Fibroblast of villous mesenchyme (primary cell): ENCODE data around the gene CAMK1D. TPM values are rescaled to one million over a fixed set of nuclear protein-coding genes. Genes with fewer than 3 reads are reported as not detected.

Source experiments
- DNase-seq: peaks from one replicate; pipeline ENCODE4 v3.0.0-alpha.2; 2010; ENCODE audit warnings: low read depth
- H3K4me3 ChIP-seq: 2 replicates; pipeline ENCODE4 v1.5.1; 2011; ENCODE audit warnings: low read depth, mild to moderate bottlenecking, low read length
- CTCF ChIP-seq: IDR thresholded peaks from 2 replicates; pipeline ENCODE4 v1.5.1; 2012; ENCODE audit warnings: low read depth, mild to moderate bottlenecking, low read length; ENCODE audit not compliant: insufficient read depth
- total RNA-seq: library from RNA; depleted of rRNA; stranded (reverse); fragments of >200 nt; gene quantifications from 2 replicates; pipeline ENCODE4 v1.2.3, GENCODE V29; 2012

CAMK1D gene
- total RNA-seq, 1 donor, result 1.3 TPM

- TF ChIP-seq CTCF, result no peak
- DNase-seq, result no peak
- H3K4me3 ChIP-seq, result no peak overlapping the region
These were observed 289.4 kb downstream of the CAMK1D start for GRCh38 chr10:12638781-12639180.

DNA sequence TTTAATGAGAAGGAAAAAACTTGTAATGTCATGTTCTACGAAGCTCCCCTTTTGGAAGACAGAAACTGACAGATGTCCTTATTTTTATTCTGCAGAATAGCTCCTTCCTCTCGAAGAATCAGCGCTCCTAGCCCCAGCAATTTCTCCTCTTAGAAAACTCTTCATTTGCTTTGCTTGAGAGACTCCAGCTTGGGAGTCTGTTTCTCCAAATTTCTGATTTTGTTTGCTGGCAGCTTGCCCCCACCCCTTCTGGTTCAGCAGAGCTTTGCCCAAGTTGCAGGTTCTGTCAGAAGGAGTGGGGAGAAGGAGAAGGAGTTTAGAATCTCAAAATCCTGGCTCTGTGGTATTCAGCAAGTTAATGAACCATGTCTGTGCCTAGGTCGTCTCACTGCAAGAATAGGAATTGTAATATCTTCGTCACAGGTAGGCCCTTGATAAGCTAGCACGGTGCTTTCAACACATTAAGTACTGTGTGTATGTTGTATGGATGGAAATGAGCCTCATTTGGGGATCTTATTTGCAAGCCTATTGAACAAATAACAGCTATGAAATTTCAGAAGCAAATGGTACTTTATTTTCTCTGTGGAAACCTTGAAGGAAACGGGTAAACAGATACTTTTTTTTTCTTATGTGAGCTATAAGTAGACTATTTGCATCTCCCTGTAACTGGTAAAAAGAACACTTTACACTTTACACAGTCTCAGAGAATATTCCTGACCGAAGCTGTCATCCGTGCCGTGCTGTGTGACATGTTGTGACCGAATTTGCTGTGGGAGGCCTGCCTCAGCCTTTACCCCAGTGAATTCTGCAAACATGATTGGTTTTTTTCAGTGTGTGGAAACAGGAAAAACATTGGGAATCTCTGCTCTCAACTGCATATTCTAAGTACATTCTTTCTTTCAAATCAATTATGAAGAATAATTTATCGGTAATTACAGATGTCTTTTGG is 290.9 kb downstream of the CAMK1D start:
- no peak for TF ChIP-seq CTCF
- no peak overlapping the region for H3K4me3 ChIP-seq
- no peak for DNase-seq

DNA sequence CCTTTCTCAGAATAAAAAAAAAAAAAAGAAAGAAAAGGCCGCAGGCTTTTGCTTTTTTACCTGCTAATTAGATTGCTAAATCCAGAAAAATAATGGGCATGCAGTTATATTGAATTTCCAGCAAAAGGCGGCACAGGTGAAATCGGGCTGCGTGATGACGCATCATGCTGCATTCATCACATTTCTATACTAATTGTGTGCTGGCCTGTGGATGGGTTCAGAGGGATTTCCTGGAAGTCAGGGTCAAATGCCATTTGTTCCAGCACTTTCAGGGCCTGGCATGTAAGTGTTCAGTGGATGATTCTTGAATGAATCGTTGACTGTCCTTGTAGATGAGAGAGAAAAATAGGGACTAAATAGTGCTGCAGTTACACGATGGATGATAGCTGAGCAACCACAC is 292.7 kb downstream of the CAMK1D start:
- TF ChIP-seq CTCF, result no peak
- DNase-seq, result no peak
- no peak overlapping the region for H3K4me3 ChIP-seq

- no peak for TF ChIP-seq CTCF
- DNase-seq, result no peak
- H3K4me3 ChIP-seq, result no peak overlapping the region
These were observed 293.9 kb downstream of the CAMK1D start for GRCh38 chr10:12643279-12643678.

- no peak for DNase-seq
- H3K4me3 ChIP-seq, result no peak overlapping the region
- no peak for TF ChIP-seq CTCF
These were observed 295.2 kb downstream of the CAMK1D start for GRCh38 chr10:12644380-12645144.

DNA sequence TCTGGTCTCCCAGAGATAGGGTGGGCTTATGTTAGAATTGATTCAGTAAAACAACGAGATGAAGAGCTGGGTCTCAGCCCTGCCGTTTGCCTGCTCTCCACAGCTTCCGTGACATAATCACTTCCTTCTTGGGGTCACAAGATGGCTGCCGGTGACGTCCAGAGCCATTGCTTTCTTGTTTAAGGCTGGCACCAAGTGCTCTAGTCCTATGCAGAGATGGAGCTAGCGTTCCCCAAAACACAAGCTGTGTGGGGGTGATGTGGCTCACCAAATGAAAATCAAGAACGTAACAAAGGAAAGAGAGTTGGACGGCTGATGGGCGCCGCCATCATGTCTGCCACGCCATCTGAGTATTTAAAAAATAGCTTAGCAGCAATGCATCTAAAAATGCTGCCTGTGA is 296.1 kb downstream of the CAMK1D start:
- H3K4me3 ChIP-seq, result no peak overlapping the region
- no peak for DNase-seq
- no peak for TF ChIP-seq CTCF
